Mucosa of gallbladder (tissue), 1 donor: ENCODE data around the gene TBP. TPM values are rescaled to one million over a fixed set of nuclear protein-coding genes. Genes with fewer than 3 reads are reported as not detected.
A peak's percentile ranks its signal among the peaks of the same experiment; 100 is the strongest.

Experiments
- DNase-seq: peaks from one replicate; pipeline ENCODE4 v3.0.0-alpha.2; 2020; ENCODE audit warnings: low spot score
- total RNA-seq: library from RNA; stranded (reverse); gene quantifications from one replicate; pipeline ENCODE4 v1.2.1, GENCODE V29; 2021
- donor health status: DM: no; HTN: no; CAD: no.

TBP gene
- total RNA-seq, 1 donor from 2014 or later, result 11.9 TPM

GRCh38 chr6:170535004-170535403 is 19.2 kb upstream of the TBP start:
- DNase-seq, result no peak

GRCh38 chr6:170536671-170537070 is 17.5 kb upstream of the TBP start:
- DNase-seq, result no peak

GRCh38 chr6:170537329-170537728 is 16.8 kb upstream of the TBP start:
- no peak for DNase-seq

- no peak for DNase-seq
Observed at GRCh38 chr6:170542031-170542719, 12.0 kb upstream of the TBP start.

GRCh38 chr6:170545405-170545804 is 8.8 kb upstream of the TBP start:
- DNase-seq, result no peak

- peak; percentile 94 for DNase-seq
Observed at GRCh38 chr6:170552765-170553533, 1.2 kb upstream of the TBP start, which contains the start of gene PSMB1. Gene PSMB1 (minus strand): TSS chr6:170553307. CDS start chr6:170553242, 65 bp downstream.

GRCh38 chr6:170553534-170554012 is 596 bp upstream of the TBP start:
- peak; percentile 26 for DNase-seq

- DNase-seq, result no peak
Observed at GRCh38 chr6:170554796-170555137, 598 bp downstream of the TBP start.

- no peak for DNase-seq
Observed at GRCh38 chr6:170555305-170555704, 1.1 kb downstream of the TBP start.

GRCh38 chr6:170561555-170561954 is 7.4 kb downstream of the TBP start:
- peak; percentile 11 for DNase-seq

GRCh38 chr6:170564936-170565530 is 10.9 kb downstream of the TBP start:
- DNase-seq, result no peak

GRCh38 chr6:170572704-170573466 is 18.7 kb downstream of the TBP start:
- DNase-seq, result no peak

GRCh38 chr6:170575250-170575649 is 21.1 kb downstream of the TBP start:
- no peak for DNase-seq

- DNase-seq, result no peak
Observed at GRCh38 chr6:170578909-170579308, 24.7 kb downstream of the TBP start.

GRCh38 chr6:170583756-170584180 is 29.6 kb downstream of the TBP start:
- no peak for DNase-seq

- DNase-seq, result peak; percentile 93
Observed at GRCh38 chr6:170584181-170584953, 30.2 kb downstream of the TBP start, which contains the start of gene PDCD2. Gene PDCD2 (minus strand): TSS chr6:170584637. CDS start chr6:170584581, 56 bp downstream.

GRCh38 chr6:170584954-170585498 is 30.9 kb downstream of the TBP start:
- DNase-seq, result no peak

GRCh38 chr6:170590725-170591124 is 36.6 kb downstream of the TBP start:
- DNase-seq, result no peak

- DNase-seq, result no peak
Observed at GRCh38 chr6:170596426-170596825, 42.3 kb downstream of the TBP start.

GRCh38 chr6:170597278-170597677 is 43.1 kb downstream of the TBP start:
- DNase-seq, result no peak
